ENCODE data around the gene CHIC2.

CHIC2 gene

DNA sequence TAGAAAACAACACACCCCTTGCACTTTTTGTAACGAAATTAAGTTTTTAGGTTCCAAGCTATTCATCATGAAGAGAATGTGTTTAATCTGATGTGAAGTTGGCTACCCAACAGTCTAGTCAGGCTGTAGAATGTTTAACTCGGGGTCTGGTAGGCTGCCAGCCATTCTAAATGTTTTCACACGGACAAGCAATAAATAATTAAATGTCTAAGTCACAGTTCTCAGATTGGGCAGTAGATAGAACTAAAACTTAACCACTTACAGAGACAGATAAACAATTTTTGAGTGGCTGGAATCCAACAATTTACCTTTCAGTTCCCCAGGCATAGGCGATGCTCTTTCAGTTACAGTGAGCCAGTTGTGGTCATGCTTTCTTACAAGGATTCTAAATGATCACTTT is 66.5 kb downstream of the CHIC2 start:
- no peak for FAIRE-seq

DNA sequence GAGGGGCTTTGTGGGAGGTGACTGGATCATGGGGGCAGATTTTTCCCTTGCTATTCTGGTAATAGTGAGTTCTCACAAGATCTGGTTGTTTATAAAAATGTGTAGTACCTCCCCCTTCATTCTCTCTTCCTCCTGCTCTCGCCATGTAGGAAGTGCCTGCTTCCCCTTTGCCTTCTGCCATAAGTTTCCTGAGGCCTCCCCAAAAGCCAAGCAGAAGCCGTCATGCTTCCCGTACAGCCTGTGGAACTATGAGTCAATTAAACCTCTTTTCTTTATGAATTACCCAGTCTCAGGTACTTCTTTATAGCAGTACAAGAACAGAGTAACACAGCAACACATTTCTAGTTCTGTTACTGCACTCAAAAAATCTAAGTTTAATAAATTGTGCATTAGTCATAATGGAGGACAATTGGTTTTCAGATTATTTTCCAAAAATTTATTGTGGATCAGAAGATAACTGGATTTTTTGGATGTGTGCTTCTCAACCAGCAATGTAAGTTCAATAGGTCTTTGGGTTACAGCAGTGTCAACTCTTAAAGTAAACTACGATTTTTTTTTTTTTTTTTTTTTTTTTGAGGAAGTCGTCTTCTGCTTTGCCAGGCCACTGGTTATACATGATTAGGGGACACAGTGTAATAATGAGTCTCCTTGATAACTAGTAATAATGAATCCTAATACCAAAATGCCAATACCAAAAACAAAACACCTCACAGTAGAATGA is 69.9 kb downstream of the CHIC2 start:
- no peak for FAIRE-seq

DNA sequence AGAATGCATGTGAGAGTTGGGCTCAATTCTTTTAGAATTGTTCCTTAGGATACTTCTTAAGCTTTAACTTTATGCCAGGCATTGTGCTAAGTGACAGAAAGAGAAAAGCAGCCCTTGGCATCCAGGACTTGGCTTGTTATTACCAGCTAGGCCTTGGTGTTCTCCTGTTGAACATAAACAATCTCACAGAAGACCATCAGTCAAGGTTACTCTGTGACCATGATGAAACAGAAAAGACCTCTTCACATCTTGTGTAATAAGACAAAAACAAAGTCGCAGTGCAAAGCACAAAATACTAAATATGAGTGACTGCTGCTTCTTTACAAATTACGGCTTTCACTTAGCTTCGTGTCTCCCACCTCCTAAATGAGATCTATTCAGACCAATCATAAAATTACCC is 71.6 kb downstream of the CHIC2 start:
- FAIRE-seq, result no peak

DNA sequence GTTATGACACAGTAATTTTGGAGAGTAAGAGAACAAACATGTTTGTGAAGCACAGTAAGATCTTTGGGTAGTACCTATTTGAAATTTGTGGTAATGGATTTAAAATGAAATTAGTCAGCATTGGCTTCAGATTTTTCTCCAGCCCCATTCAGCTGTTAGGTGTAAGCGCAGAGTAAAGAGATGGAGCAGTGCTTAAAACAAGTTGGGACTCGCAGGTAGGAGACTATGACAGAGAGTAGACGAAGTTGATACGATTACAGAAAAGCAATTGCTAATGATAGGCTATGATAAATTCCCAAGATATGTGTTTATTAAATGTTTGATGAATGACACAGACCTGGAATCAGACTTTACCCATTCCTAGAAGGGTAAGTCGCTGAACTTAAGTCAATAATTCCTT is 72.6 kb downstream of the CHIC2 start:
- FAIRE-seq, result no peak

DNA sequence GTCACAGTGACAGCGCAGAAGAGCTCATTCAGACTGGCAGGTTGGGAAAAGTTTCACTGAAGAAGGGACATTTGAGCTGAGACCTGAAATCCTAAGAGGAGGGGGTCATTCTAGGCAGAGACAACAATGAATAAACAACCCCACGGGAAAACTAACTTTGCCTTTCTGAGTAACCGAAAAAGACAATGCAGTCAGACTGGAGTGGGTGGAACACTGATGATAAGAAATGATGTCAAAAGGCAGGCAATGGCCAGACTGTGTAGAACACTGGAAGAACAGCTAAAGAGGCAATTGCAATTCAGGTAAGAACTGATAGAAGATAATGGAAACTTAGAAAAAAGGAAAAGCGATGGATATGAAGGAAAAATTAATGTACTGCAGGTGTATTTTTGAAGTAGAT is 73.8 kb downstream of the CHIC2 start:
- FAIRE-seq, result no peak

DNA sequence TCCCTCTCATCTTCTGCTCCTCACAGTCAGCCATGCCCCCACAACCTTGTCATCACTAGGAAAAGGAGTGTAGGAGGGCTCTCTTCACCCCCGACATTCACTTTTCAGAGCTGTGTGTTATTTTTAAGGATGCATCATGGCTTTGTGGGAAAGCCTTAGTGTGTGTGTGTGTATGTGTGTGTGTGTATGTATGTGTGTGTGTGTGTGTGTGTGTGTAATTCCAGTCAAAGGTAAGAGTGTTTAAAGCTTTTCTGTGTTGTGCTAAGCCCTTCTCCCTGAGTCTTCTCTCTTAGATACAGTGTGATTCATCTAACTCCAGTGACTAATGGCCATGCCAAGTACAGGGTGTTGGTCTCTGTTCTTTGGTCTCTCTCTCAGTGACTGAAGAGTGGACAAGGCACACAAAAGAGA is 76.6 kb downstream of the CHIC2 start:
- no peak for FAIRE-seq

DNA sequence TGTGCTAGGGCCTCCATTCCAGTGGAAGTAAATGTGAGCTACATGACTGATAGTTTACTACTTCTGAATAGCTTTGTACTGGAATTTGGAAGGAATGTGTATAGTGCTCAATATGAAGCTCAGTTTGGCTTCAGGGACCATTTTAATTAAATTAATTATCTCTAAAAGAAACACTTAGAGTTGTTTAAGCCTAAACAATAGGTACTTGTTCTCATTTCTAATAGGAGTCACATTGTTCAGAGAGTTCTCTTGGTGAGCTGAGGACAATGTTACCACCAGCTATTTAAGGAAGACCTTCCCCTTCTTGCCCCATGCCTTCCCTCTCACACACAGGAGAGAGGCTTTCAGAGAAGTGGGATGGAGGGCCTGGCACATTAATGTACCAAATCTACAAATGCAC is 78.3 kb downstream of the CHIC2 start:
- FAIRE-seq, result no peak

DNA sequence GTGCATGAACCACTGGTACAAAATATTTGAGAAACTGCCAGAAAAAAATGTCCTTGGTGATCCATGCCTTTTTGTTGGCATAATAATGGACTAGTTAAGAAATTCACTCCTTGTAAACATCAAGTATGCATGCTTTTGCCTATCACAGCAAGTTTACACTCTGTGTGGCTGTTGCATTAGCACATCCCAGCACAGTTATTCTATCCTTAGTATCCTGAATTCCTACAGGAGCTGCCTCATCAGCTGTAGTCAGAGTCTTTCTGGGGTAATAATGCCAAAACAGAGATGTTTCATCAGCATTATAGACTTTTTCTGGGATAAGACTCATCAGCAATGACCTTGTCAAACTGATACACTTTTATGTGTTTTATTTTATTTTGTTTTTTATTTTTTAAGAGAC is 82.8 kb downstream of the CHIC2 start:
- no peak for FAIRE-seq

DNA sequence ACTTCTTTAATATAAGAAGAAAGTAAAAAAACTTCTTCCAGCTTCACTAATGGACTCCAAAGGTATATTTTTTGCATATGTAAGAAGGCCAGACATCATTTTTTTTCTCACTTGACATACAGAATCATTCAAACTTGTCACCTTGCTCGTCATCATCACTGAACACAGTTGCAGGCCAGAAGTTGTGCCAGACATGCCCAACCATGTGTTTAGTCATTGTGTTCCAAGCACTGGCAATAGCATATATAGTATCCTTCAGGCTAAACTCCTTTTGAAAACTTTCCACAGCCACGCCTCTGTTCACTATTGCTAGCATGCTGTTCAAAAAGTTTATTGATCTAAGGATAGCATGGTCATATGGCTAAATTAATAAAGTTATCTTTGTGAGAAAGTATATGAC is 83.3 kb downstream of the CHIC2 start:
- no peak for FAIRE-seq

DNA sequence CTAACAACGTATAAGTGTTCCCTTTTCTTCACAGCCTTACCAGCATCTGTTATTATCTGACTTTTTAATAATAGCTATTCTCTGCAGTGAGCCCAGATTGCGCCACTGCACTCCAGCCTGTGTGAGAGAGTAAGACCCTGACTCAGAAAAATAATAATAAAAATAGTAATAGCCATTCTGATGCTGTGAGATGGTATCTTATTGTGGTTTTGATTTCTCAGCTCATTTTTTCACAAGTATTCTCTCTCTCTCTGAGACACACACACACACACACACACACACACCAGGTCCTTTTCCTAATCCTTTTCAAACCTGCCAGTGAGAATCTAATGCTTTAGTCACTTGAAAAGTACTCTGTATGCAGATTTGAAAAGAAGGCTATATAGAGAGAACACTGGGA is 89.8 kb downstream of the CHIC2 start:
- FAIRE-seq, result no peak

DNA sequence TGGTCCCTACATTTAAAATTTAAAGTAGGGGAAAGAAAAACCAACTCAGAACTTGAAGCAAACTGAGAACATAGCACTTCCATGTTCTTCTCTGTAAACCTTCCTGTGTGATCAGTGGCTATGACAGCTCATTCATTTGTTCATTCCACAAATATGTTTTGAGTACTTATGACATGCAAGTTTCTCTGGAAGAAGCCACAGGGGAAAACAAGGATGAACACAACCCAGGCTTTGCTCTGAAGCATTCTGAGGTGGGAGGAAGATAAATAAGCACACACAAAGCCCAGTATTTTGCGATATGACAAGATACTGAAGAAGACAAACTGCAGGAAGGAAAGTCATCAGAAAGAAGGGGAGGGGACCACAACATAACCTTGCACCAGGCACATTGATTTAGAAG is 96.4 kb downstream of the CHIC2 start:
- no peak for FAIRE-seq

DNA sequence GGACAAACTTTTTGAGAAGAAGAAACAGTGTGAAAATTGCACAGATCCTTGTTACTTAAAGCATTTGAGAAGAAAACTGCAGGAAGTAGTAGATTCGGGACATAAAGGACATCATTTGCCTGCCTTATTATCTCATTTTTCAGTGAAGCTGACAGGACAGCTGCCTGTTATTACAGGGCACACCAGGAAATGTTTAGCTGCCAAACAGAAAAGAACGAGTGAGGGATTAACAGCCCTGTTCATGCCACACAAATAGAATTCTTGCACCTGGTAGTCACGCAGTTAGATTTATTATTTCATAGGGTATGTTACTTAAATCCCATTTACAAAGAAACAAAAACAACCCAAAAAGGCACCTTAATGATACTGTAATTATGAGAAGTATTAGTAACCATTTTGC is 100.6 kb downstream of the CHIC2 start:
- no peak for FAIRE-seq

DNA sequence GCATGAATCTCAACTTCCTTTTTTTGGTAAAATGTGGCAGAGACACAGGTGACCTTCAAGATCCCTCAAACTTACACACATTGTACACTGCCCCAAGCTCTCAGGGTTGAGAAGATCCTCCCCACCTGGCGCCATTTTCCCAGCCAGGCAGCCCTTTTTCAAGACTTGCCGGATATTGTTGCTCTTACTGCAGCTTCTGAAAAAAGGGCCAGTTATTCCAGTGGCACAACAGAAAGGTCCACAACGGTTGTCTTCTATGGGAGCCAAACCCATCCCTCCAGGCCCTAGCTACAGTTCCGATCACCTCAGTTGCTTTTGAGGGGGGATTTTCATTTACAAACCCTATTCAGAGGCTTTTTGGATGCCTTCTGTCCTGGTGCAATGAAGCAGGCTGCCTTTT is 101.1 kb downstream of the CHIC2 start:
- FAIRE-seq, result no peak

DNA sequence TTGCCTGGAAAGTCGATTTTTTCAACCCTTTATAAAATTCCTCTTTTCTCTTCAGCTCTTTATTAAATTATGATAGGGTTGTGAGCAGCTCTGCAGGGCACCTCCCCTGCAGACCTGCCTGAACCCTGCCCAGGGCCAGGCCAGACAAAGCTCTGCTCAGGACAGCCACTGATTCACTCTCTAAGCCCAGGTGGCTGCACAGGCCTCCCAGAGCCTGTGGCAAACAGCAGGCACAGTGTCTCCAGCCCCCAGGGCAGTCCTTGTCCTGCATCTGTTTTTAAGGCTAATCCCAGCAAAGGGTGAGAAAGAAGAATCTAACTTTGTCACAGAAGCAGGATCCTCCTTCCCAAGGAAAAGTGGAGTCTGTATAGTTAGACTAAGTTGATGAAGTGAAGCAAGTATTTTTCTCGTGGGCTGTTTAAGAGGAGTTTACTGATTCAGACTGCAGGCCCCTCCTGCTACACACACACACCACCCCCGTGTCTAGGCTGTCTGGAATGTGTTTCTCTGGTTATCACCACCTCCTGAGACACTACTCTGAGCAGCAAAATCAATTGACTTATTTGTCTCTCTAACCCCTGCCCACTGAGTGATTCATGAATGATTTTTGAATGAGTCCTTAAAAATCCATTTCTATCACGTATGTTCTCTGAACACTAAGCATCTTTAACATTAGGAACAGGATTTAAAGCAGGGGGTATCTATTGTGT is 101.7 kb downstream of the CHIC2 start:
- FAIRE-seq, result no peak

DNA sequence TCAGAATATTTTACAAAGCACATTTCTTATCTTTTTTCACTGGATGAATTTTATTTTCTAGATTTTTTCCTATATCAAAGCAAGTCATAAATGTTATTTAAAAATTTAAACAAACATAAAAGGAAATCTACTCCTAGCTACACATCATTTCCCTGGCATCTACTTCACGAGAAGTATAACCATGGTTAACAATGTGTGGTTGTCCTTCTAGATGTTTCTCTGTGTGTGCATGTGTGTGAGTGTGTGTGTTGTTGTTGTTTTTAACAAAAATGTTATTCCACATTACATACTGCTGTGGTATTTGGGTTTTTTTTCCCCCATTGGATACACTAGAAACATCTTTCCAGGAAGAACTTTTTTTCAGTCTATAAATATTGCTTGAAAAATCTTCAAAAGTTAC is 103.1 kb downstream of the CHIC2 start:
- FAIRE-seq, result no peak

DNA sequence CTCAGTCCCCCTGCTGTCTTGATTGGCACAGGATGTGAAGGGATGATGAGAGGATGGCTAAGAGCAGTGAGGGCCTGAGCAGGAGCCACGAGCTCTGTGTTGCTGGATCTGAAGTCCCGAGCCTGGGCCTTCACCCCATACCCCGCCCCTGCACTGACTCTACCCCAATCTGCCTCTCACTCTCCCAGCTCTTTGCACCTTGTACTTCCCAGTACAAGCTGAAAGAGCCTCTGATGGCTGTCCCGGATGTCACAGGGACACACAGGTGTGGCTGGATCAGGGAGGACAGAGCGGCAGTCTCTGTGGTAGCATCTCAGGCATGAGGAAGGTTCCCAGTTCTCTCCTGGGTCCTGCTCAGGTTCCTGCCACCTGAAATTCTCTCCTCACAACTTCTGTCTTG is 103.6 kb downstream of the CHIC2 start:
- no peak for FAIRE-seq
